ENCODE data around the gene SMG6. TPM values are rescaled to one million over a fixed set of nuclear protein-coding genes. Genes with fewer than 3 reads are reported as not detected.

Gene SMG6
- total and polyA plus RNA-seq, 8 donors, result 27.7 to 42.2 (median 38.5) TPM

DNA sequence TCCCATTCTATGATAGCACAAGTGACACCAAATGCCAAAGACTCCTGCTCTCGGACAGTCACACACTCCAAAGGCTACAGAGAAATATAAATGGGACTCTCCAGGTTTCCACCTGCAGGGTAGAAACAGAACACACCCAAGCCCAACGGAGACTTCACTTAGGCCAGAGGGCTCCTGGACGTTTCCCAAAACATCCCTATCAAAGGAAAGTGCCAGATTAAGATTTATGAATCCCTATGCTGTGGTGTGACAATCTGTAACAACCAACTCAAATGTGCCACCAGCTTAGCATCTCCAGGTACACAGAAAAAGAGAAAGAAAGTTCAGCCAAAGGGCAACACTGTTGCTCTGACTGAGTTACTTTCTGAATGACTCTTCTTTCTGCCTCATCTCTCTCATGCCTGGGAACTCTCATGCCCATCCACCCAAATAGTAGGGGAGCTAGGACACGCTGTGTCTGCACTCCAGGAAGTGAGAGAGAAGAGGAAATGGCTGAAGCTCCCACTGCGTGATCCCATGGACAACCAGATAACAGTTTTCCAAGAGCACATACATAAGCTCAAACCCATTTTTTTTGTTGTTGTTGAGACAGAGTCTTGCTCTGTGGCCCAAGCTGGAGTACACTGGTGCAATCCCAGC is 49.7 kb downstream of the SMG6 start:
- TF ChIP-seq, protein P1, sequence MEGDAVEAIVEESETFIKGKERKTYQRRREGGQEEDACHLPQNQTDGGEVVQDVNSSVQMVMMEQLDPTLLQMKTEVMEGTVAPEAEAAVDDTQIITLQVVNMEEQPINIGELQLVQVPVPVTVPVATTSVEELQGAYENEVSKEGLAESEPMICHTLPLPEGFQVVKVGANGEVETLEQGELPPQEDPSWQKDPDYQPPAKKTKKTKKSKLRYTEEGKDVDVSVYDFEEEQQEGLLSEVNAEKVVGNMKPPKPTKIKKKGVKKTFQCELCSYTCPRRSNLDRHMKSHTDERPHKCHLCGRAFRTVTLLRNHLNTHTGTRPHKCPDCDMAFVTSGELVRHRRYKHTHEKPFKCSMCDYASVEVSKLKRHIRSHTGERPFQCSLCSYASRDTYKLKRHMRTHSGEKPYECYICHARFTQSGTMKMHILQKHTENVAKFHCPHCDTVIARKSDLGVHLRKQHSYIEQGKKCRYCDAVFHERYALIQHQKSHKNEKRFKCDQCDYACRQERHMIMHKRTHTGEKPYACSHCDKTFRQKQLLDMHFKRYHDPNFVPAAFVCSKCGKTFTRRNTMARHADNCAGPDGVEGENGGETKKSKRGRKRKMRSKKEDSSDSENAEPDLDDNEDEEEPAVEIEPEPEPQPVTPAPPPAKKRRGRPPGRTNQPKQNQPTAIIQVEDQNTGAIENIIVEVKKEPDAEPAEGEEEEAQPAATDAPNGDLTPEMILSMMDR (IDR thresholded peaks at IDR 0.05), result no peak
- H3K27ac ChIP-seq, result no peak overlapping the region
- no peak for ATAC-seq
- H3K27me3 ChIP-seq, result no peaks in the 10 kb centered on the region
- H3K4me3 ChIP-seq, result no peak overlapping the region
- intact Hi-C loops (cut with DNase I), result no loop called here
- no peaks in the 10 kb centered on the region for H3K4me1 ChIP-seq
- no peak for DNase-seq
- no peaks in the 10 kb centered on the region for H3K9me3 ChIP-seq
- peaks cover 0 to 30% of the 10 kb centered on the region in 2 donors for H3K36me3 ChIP-seq

DNA sequence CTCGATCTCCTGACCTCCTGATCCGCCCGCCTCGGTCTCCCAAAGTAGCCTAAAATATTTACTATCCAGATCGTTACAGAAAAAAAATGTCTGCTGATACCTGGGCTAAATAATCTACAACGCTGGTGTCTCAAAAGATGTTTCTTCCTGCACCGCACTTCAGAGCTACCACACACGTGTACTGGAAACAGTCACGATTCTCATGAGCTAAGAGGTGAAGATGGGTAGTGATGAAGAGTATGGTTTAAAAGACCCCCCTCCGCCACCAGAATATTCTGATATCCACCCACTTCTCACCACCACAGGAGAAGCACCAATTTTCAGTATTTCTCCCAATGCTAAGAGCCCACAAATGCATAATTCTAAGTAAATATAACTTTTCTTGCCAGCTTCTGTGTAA is 50.2 kb downstream of the SMG6 start:
- intact Hi-C loops (cut with DNase I), result no loop called here
- DNase-seq (no peak), ATAC-seq (no peak)
- H3K27me3 ChIP-seq, result no peaks in the 10 kb centered on the region
- no peak overlapping the region for H3K27ac ChIP-seq
- no peaks in the 10 kb centered on the region for H3K9me3 ChIP-seq
- H3K4me1 ChIP-seq, result no peaks in the 10 kb centered on the region
- H3K4me3 ChIP-seq, result no peak overlapping the region
- TF ChIP-seq, protein P1 (IDR thresholded peaks at IDR 0.05), result no peak
- peaks cover 0 to 30% of the 10 kb centered on the region in 2 donors for H3K36me3 ChIP-seq

DNA sequence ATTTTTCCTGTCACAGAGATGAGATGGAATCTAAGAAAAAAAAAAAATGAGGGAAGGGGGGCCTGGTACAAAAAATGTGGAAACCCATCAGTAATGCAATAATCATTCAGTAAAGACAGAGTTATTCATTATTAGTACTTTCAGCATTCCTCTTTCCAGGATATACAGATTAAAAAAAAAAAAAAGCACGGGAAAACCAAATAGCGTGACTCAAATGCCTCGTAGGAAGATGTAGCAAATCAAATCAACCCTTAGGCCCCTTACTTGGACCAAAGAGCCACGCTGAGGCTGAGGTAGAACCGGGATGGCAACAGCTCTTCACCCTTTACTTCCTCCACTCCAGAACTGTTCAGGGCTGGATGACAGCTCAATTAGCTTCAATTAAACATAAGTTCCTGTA is 52.5 kb downstream of the SMG6 start:
- no peak overlapping the region for H3K4me3 ChIP-seq

DNA sequence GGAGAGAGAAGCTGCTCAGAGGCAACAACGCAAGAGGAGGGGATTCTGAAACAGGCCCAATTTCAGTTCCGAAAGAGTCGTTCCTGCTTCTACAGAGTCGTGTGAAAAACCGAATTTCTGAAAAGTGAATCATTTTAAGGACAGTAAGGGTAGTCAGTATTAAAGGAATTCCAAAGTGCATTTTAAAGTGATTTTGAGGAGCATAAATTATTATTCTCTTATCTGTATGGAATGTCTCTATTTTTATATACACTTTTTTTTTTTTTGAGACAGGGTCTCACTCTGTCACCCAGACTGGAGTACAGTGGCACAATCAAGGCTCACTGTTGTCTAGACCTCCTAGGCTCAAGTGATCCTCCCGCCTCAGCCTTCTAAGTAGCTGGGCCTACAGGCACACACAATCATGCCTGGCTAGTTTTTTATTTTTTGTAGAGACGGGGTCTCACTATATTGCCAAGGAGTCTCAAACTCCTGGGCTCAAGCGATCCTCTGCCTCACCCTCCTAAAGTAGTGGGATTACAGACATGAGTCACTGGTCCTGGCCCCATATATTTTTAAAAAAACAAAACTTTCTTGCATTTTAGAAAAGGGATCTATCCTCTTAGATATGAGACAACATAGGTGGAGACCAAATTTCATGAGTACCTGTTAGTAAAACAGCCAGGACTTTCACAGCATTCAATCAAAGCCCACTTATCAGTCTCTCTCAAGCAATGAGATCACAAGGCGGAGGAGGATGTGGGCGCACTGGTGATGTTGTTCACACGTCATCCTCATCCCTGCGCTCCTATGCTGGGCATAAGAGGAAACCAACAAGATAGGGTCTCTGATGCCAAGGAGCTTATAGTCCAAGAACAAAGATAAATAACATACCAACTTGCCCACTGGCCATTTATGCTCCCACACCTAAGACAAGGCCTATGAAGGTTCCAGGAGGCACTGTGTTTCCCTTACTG is 53.2 kb downstream of the SMG6 start:
- H3K4me3 ChIP-seq, result no peak overlapping the region
- H3K9me3 ChIP-seq, result no peaks in the 10 kb centered on the region
- no peaks in the 10 kb centered on the region for H3K4me1 ChIP-seq
- no peak for ATAC-seq
- TF ChIP-seq, protein P1 (IDR thresholded peaks at IDR 0.05), result no peak
- peaks cover 0 to 26% of the 10 kb centered on the region in 2 donors for H3K36me3 ChIP-seq
- H3K27ac ChIP-seq, result no peak overlapping the region
- H3K27me3 ChIP-seq, result no peaks in the 10 kb centered on the region
- no peak for DNase-seq
- intact Hi-C loops (cut with DNase I), result no loop called here

More for the DNA sequence above, 52.5 kb downstream of the SMG6 start:
- no peak for DNase-seq
- Histone ChIP-seq H3K36me3 (peaks cover 0 to 26% of the 10 kb centered on the region in 2 donors), H3K4me1 (no peaks in the 10 kb centered on the region), H3K9me3 (no peaks in the 10 kb centered on the region), H3K27ac (no peak overlapping the region), H3K27me3 (no peaks in the 10 kb centered on the region)
- ATAC-seq, result no peak
- TF ChIP-seq, protein P1 (IDR thresholded peaks at IDR 0.05), result no peak
- intact Hi-C loops (cut with DNase I), result no loop called here

DNA sequence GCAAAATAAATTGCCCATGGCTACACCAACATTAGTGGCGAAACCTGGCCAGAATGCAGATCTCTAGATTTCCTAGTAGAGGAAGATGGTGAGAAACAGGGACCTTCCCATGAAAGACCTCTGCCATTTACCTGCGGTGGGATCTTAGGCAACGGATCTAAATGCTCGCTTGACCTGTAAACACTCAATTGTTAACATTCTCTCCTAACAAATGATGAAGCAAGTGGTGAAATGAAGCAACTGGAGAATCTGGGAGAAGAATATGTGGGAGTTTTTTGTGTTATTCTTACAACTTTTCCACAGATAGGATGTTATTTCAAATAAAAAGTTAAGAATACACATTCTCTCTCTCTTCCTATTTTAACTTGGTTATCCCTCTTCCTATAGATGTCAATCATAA is 56.6 kb downstream of the SMG6 start:
- intact Hi-C loops (cut with DNase I), result no loop called here
- H3K27ac ChIP-seq, result no peak overlapping the region
- ATAC-seq (no peak), DNase-seq (no peak)
- peaks cover 0 to 4% of the 10 kb centered on the region in 2 donors for H3K4me1 ChIP-seq
- TF ChIP-seq, protein P1 (IDR thresholded peaks at IDR 0.05), result no peak
- H3K27me3 ChIP-seq, result no peaks in the 10 kb centered on the region
- H3K36me3 ChIP-seq, result peaks cover 0 to 34% of the 10 kb centered on the region in 2 donors
- H3K9me3 ChIP-seq, result no peaks in the 10 kb centered on the region
- no peak overlapping the region for H3K4me3 ChIP-seq

Measured in left lung (tissue), 10 donors.